ENCODE measurements around the gene SLC41A3. TPM values are rescaled to one million over a fixed set of nuclear protein-coding genes. Genes with fewer than 3 reads are reported as not detected.

SLC41A3 gene
- total and polyA plus RNA-seq, 2 experiments from 2014 or later = 33.4 to 55.1 TPM

DNA sequence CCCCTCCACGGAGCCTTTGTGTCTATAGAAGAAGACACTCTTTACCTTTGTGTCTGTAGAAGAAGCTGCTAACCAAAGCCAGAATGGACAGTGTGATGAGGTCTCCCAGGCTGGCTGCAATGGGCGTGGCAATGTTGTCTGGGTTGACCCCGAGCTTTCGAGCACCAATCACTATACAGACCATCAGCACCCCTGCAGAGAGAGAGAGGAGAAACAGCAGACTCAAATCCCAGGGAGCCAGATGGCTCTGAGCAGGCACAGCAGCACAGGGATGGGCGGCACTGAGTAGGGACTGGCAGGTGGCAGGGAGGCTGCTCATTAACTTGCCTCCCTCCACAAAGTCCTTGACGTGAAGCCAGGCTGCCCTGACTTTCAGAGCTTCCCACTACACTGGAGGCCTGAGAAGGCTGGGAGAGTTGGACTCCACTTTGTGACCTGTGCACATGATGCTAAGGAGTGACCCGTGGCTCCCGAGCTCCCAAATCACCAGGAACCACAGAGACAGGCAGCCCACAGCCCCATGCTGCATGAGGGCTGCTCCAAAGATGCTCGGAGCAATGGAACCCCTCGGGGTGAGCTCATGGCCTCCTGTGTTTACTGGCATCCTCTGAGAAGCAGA is 61.1 kb downstream of the SLC41A3 start:
- no peaks in the 10 kb centered on the region for H3K27me3 ChIP-seq
- H3K9me3 ChIP-seq (ENCODE audit: low read depth) = no peaks in the 10 kb centered on the region
- no peaks in the 10 kb centered on the region for H3K4me1 ChIP-seq (ENCODE audit: low read depth)
- H3K27ac ChIP-seq = no peak overlapping the region
- no peak overlapping the region for H3K4me3 ChIP-seq
- no peak for DNase-seq (ENCODE audit: low read depth in 1 of 2, low spot score in 1 of 2)
- no peaks in the 10 kb centered on the region for H3K36me3 ChIP-seq
- TF ChIP-seq, protein P1, sequence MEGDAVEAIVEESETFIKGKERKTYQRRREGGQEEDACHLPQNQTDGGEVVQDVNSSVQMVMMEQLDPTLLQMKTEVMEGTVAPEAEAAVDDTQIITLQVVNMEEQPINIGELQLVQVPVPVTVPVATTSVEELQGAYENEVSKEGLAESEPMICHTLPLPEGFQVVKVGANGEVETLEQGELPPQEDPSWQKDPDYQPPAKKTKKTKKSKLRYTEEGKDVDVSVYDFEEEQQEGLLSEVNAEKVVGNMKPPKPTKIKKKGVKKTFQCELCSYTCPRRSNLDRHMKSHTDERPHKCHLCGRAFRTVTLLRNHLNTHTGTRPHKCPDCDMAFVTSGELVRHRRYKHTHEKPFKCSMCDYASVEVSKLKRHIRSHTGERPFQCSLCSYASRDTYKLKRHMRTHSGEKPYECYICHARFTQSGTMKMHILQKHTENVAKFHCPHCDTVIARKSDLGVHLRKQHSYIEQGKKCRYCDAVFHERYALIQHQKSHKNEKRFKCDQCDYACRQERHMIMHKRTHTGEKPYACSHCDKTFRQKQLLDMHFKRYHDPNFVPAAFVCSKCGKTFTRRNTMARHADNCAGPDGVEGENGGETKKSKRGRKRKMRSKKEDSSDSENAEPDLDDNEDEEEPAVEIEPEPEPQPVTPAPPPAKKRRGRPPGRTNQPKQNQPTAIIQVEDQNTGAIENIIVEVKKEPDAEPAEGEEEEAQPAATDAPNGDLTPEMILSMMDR (IDR thresholded peaks at IDR 0.05; ENCODE audit: low read depth, low read length) = no peak

DNA sequence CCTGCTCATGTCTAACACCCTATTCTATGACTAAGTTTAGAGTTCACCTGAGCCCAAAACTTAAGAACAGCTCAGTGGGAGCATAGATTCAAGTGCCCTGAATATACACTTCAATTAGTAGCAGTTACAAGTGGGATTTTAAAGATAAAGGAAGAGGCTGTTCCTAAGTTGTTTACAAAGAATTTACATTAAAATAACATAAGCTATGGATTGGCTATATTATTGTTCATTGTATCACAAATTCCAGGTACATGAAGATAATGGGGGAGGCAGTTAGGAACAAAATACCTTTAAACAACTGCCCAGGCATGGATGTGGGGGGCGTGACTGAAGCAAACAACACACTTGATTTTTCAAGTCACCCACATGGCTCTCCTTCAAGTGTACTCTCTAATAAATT is 62.2 kb downstream of the SLC41A3 start:
- H3K4me1 ChIP-seq (ENCODE audit: low read depth) = no peaks in the 10 kb centered on the region
- H3K36me3 ChIP-seq = no peaks in the 10 kb centered on the region
- no peak overlapping the region for H3K27ac ChIP-seq
- H3K4me3 ChIP-seq = no peak overlapping the region
- H3K27me3 ChIP-seq = no peaks in the 10 kb centered on the region
- no peak for DNase-seq (ENCODE audit: low read depth in 1 of 2, low spot score in 1 of 2)
- no peaks in the 10 kb centered on the region for H3K9me3 ChIP-seq (ENCODE audit: low read depth)
- TF ChIP-seq, protein P1 (IDR thresholded peaks at IDR 0.05; ENCODE audit: low read depth, low read length) = no peak

DNA sequence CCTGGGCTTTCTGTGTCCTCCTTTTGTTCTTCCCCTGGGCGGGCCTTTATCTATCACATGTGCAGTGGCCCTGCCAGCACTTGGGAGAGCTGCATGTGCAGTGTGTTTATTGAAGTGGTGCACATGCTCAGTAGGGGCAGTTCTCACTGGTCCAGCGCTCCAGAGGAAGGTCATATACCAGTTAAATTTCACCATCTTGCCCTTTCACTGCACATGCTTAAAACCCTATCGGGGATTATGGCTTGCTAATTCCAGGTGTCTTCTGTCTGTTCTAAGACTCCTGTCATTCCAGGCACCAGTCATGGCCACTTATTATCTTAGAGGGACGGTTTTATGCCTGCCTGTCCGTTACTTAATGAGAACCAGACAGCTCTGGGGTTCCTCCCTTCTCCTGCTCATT is 62.7 kb downstream of the SLC41A3 start:
- TF ChIP-seq, protein P1 (IDR thresholded peaks at IDR 0.05; ENCODE audit: low read depth, low read length) = no peak
- Histone ChIP-seq H3K36me3 (no peaks in the 10 kb centered on the region), H3K9me3 (ENCODE audit: low read depth) (no peaks in the 10 kb centered on the region), H3K27me3 (no peaks in the 10 kb centered on the region), H3K4me3 (no peak overlapping the region), H3K4me1 (ENCODE audit: low read depth) (no peaks in the 10 kb centered on the region), H3K27ac (no peak overlapping the region)
- DNase-seq (ENCODE audit: low read depth in 1 of 2, low spot score in 1 of 2) = peak in 1 of 2 donors; percentile 35

DNA sequence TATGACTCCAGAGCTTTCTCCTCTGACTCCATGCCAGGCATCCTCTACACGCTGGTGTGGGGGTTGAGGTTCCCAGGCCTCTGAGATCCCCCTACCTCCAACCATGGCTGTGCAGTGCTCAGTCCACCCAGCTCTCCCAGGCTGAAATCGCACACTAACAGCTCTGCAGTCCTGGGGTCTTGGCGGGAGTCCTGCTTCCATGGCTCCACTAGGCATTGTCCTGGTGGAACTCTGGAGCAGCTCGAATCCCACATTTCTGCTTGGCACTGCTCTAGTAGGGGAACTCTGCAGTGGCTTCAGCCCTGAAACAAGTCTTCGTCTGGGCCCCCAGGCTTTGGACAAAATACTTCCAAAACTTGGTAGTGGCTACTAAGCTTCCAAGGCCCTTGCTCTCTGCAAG is 64.2 kb downstream of the SLC41A3 start:
- Histone ChIP-seq H3K36me3 (no peaks in the 10 kb centered on the region), H3K27me3 (no peaks in the 10 kb centered on the region), H3K9me3 (ENCODE audit: low read depth) (no peaks in the 10 kb centered on the region), H3K4me1 (ENCODE audit: low read depth) (no peaks in the 10 kb centered on the region), H3K27ac (no peak overlapping the region), H3K4me3 (no peak overlapping the region)
- TF ChIP-seq, protein P1 (IDR thresholded peaks at IDR 0.05; ENCODE audit: low read depth, low read length) = no peak
- DNase-seq (ENCODE audit: low read depth in 1 of 2, low spot score in 1 of 2) = no peak

DNA sequence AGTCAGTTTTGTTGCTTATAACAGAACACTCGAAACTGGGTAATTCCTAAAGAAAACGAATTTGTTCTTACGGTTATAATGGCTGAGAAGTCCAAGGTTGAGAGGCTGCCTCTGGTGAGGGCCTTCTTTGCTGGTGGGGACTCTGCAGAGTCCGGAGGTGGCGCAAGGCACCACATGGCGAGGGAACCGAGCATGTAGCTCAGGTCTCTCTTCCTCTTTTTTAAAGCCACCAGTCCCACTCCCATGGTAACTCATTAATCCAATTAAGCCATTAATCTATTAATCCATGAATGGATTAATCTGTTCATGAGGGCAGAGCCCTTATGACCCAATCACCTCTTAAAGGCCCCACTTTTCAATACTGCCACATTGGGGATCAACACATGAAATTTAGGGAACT is 64.9 kb downstream of the SLC41A3 start:
- Histone ChIP-seq H3K27ac (no peak overlapping the region), H3K9me3 (ENCODE audit: low read depth) (no peaks in the 10 kb centered on the region), H3K4me1 (ENCODE audit: low read depth) (no peaks in the 10 kb centered on the region), H3K4me3 (no peak overlapping the region), H3K36me3 (no peaks in the 10 kb centered on the region), H3K27me3 (no peaks in the 10 kb centered on the region)
- TF ChIP-seq, protein P1 (IDR thresholded peaks at IDR 0.05; ENCODE audit: low read depth, low read length) = no peak
- DNase-seq (ENCODE audit: low read depth in 1 of 2, low spot score in 1 of 2) = no peak

Data from cardiac muscle cell (in vitro differentiated cells and primary cell).